DMS53 treated with DMSO at 0.1 percent for 48 hours (cell line): ENCODE measurements around the gene FAF1.

ENCODE experiments used
- DNase-seq: peaks from one replicate; lab custom pipeline; 2025; ENCODE audit not compliant: unreplicated experiment; lab: John Stamatoyannopoulos, UW

FAF1 gene

DNA sequence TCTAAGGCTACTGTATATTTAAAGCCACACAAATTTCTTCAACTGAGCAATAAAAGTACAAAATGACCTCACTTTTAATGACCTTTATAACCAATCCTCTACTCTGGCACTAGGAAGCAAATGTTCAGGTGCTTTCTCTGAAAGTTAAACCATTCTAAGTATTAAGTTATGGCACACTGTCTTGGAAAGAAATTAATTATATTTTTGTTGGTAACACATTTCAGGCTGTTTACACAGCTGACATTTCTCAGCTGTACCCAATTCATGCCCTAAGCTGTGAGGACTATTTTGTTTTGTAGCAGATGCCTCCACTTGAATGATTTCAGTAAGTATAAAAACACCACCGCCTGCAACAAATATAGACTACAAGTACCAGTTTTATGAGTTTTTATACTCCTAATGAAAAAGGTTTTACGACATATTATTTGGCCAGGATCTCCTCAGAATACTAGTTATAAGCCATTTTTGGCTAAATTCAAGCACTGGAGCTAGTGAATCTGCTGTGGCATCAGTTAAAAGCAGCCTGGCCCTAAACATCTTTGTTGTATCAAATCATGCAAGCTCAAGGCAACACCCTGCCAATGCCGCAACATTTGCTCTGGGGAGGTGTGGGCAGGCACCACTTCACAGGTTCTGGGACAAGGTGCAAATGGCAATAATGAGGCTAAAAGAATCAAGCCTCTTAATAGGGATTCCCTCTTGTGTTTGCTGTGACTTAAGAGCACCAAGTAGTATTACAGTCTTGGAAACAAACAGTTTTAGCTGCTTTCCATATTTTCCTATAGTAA lies 308.4 kb downstream of the FAF1 start:
- DNase-seq: no peak

DNA sequence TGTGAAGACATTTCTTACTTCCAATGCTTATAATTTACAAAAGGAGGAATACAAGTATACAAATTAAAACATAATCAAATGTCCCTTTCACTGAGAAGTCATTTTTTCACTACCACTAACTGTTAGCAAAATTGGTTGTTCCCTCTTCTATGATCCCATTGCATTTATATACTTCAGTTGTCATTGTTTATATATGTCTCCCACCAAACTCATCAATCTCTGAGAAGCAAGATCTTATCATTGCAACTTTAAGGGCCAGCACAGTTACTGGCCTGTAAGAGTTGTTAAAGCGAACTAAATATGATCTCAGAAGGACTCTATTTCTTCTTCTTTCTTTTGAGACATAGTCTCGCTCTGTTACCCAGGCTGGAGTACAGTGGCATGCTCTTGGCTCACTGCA lies 313.5 kb downstream of the FAF1 start:
- DNase-seq: no peak

DNA sequence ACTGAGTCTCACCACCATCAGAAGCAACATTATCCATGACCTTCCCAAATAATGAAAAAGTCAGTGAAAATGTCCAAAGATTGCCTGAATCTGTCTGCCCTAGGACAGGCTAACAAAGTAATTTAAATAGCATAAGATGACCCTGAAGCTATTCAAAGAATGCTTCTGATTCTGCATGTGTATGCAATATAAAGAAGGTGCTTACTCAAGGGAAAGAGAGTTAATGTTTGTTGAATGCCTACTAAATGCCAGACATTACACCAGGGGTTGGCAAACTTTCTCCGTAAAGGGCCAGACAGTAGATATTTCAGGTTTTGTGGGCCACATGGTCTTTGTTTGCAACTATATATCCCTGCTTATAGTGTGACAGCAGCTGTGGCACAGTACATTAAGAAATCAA lies 314.9 kb downstream of the FAF1 start:
- DNase-seq: no peak

DNA sequence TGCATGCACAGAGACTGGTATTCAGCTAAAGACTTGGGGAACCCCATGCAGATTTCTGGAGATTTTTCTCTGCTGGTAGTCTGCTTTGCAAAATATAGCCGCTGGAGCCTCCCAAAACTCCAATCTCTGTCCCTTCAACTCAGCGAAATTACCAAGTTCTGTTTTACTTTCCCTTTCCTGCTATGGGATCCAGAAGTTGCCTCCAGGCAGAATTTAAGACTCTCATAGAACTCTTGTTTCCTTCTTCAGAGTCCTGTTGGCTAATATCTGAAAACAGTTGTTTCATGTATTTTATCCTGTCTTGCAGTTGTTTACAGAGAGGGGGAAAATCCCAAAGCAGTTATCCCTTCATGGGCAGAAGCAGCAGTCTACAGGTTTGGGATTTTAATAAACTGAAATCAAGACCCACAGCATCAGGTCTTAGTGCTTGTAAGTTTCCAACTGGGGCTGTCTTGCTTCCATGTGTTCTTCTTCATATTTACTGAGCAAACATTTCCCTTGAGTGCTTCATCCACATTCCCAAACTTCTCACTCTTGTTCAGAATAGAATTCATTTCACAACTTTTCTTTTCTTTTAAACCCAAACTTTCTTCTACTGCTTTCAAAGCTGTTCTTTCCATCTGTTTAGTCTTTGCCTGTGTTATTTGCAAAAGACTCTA lies 315.5 kb downstream of the FAF1 start:
- DNase-seq: no peak

DNA sequence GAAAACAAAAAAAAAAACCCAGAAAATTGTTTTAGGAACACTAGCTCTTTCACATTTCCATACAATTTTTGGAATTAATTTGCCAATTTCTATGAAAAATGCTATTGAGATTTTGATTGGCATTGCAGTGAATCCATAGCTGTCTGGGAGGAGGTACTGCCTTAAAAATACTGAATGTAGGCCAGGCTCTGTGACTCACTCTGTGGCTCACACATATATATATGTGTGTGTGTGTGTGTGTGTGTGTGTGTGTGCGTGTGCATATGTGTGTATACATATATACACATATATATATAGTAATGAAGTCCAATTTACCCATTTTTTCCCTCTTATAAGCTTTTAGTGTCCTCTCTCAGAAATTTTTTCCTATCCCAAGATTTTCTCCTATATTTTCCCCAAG lies 322.6 kb downstream of the FAF1 start:
- DNase-seq: no peak

DNA sequence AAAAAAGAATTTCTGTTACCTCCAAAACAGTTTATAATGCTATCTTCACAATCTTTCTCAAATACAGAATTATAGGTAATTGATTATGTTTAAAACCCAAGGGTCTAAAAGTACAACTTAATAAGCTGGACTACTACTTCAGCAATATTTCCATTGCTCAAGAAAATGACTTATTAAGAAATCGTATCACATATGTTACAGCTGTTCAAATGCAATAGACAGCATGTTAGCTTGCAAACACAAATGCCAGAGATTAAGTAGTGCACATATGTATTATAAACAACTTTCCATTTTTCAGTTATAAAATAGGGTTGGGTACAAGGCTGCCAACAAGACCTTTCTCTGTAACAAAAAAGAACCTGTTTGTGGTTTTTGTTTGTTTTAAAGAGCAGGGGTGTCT lies 325.8 kb downstream of the FAF1 start:
- no peak for DNase-seq

DNA sequence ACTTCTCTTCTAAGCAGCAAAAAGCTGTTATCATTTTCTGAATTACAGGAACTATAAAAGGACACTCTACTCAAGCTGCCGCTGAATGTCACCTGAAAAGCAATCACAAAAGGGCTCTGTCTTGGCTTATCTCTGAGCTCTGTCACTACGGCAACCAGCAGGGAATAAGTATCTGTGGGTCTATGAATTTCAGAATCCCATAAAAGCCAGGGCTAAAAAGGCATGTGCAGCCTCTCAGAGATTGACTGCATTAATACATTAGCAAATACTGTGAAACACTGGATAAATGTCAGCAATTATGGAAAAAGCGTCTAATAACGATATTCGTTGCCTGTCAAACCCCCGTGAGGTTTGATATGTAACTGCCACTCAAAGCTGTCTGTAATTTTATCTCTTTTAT lies 326.6 kb downstream of the FAF1 start:
- no peak for DNase-seq

DNA sequence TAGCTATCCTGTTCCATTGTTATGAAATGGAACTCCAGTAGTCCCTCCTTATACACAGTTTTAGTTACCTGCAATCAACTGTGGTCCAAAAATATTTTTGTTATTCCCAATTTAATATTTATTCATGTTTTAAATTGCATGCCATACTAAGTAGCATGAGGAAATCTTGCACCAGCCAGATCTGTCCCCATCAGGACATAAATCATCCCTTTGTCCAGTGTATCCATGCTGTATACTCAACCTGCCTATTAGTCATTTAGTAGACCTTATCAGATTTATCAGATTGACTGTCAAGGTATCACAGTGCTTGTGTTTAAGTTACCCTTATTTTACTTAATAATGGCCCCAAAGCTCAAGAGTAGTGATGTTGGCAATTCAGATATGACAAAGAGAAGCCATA lies 328.9 kb downstream of the FAF1 start:
- no peak for DNase-seq

DNA sequence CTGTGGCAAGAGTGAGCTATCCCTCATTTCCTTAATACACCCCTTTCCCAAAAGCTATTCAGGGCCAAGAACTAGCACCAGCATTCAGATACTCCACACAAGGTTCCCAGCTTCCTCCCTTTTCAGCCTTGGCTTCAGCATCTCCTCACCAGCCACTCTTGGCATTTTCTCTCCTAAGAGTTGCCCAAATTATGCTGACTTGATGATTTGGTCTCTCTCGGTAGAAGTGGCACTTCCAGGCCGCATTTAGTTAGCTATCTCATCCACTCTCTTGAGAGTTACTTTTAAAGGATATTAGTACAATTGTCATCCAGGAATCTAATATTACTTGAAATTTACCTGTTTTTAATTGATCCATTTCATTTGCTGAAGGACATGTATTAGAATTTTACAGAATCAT lies 337.8 kb downstream of the FAF1 start:
- no peak for DNase-seq

DNA sequence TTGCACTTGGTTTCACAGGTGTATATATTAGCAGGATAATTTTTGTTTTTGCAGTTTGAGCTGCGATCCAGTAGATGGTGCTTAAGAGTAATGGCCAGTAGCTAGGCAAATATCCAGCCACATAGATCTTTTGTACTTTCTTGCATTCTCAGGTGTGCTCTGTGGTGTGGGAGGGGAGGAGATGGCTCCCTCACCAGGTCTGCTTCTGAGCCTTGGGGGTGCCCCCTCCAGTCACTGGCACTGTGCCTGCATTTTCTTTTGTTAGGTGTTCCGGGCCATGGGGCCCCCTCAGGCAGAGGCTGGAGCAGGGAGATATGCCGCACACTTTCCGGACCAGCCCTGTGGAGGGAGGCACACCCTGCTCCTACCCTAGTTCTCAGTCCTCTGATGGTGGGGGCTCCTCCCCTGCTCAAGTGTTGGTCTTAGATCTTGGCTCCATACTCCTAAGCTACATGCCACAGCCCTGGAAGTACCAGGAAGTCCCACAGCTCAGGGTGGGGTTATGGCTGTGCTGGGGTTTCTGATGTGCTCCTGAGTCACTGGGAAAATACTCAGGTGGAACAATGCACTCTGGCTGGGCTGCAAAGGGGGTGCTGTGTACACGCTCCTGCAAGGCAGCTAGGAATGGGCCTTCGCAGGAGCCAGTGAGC lies 339.3 kb downstream of the FAF1 start:
- DNase-seq: peak; percentile 29

DNA sequence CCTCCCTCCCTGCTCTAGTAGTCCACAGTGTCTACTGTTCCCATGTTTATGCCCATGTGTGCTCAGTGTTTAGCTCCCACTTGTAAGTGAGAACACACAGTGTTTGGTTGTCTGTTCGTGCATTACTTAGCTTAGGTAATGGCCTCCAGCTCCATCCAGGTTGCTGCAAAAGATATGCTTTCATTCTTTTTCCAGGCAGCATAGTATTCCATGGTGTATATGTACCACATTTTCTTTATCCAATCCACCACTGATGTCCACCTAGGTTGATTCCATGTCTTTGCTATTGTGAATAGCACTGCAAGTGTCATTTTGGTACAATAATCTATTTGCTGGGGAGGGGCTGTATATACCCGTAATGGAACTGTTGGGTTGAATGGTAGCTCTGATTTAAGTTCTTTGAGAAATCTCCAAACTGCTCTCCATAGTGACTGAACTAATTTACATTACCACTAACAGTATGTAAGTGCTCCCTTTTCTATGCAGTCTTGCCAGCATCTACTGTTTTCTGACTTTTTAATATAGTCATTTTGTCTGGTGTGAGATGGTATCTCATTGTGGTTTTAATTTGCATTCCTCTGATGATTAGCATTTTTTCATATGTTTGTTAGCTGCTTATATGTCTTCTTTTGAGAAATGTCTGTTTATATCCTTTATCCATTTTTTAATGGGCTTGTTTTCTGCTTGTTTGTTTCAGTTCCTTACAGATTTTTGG lies 344.9 kb downstream of the FAF1 start:
- DNase-seq: no peak

DNA sequence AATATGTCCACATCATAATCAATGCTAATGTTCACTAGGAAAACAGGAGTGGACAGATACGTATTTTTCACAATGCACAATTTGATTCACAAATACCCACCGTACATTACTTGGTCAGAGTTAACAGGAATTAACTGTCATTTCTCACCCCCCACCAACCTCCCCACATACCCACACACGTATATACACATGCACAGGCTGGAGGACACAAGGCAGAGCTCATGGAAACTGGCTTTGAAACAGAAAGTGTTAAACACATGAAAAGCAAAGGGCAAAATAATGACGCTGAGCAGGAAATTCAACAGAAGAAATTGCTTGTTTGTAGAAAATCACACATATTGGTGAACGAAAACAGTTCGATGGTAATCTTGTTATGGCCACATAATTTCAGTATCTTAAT lies 348.4 kb downstream of the FAF1 start:
- no peak for DNase-seq

DNA sequence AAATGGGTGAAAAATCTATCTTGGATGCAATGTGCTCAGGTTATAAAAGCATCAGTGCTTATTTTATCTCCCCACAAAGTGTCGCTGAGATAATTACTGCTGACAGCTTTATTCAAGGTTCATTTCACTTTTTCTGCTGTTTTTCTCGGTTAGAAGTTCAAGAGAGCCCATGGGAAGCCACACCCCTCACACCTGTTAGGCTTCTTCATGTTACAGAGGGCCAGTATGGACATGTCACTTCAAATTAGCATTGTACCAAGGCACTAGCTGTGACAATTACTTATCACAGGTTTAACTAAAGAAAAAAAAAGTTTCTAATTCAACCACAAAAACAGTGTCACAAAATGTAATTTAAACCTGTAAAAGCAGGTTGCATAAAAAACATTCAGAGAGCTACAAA lies 349.5 kb downstream of the FAF1 start:
- no peak for DNase-seq

DNA sequence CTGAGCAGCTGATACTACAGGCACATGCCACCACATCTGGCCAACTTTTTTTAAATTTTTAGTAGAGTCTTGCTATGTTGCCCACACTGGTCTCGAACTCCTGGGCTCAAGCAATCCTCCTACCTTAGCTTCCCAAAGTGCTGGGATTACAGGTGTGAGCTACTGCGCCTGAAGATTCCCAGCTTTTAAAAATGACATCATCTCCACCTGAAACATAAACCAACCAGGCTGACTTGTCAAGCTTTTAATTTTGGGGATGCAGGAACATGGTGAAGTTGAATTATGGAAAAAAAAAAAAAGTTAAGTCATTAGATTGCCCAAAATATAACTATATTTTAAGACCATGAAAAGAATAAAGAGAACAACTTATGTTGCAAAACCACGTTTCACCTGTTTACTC lies 350.6 kb downstream of the FAF1 start:
- DNase-seq: no peak

DNA sequence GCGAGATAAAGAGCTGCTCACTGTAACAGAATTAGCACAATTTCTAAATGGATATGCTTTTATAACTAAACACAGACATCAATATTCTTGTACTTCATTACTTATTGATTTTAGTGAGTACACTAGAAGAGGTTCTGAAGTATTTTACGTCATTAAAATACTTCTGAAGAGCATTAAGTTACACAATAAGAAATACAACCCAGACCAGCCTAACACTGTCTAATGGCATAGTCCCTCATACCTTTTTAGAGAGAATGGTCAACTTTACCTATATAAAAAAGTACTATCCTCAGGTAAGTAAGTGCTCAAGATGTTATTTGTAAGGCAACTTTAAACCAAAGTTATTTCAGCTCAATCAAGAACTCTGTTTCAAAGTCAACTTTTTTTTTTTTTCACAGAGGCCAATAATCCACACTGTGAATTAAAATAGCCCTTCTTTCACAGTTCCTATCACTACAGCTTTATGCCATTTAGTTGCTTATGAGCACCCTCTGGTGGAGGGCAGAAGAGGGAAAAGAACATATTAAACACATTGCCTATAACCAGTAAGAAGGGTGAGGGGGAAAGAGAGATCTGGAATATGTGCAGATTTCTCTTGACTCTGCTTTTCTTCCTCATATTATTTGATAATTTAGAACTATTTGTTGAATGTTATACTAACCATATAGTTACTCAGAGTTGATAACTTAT lies 354.7 kb downstream of the FAF1 start:
- peak; percentile 73 for DNase-seq

DNA sequence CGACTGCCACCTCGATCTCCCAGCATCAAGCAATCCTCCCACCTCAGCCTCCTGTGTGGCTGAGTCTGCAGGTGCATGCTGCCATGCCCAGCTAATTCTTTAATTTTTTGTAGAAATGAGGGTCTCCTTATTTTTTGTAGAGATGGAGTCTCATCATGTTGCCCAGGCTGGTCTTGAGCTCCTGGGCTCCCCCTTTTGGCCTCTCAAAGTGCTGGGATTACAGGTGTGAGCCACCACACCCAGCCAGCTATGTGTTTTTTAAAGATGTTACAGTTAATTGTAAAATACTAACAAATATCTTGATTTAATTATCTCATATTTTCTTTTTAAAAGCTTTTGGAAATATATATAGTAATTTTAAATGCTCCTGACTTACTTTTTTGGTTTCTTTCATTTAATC lies 355.5 kb downstream of the FAF1 start:
- DNase-seq: no peak

DNA sequence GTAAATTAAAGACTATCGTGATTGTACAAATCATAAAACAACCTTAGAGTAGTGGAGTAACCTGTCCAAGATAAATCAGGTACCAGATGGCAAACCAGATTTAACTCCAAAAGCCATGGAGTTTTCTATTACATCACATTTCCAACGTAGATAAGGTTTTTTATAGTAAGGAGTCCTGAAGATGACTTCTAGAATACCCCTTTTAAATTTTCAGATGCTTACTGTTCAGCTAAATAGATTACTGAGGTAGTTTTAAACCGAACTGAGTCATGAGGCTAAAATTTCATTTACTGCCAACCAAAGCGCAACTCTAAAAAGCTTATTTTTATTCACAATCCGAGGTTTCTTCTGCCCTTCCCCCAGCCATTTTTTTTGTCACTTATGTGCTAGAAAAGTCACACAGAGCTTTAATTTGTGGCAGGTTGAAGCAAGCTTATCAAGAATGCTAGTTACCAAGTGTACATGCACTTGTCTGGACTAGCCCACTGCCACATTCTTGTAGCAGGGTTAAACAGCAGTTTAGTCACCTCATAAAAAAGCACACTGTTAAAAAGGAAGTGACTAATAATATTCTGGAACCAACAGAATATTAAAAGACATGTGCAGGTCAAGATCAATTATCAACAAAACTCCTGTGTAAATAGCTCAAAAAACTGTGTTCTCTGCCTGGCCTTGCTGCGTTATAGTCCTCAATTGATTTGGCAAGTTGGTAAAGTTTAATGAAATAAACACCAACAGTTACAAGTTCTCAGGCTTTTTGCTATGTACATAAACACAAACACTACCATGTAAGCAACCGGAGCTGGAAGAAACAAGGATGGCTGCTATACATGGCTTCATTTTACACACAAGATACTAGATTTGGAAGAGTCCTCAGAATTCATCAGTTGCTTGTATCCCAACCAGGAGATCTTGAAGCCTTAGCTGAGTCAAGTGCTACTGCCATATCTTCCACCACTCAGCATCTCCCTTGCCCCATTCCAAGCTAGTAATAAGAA lies 356.5 kb downstream of the FAF1 start:
- DNase-seq: no peak

DNA sequence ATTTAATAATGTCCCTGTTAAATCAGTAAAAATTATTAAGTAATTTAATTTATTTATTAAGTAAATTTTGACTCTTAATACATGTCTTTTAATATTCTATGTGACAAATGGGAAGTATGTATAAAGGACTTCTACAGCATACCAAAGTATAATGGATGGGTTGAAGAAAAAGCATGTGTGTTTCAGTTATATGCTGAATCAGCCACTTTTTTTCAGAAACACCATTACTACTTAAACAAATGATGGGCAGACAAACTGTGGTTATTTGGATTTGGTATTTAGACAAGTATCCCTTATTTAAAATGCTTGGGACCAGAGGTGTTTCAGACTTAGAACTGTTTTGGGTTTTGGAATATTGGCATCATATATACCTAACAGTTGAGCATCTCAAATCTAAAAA lies 360.5 kb downstream of the FAF1 start:
- DNase-seq: no peak

DNA sequence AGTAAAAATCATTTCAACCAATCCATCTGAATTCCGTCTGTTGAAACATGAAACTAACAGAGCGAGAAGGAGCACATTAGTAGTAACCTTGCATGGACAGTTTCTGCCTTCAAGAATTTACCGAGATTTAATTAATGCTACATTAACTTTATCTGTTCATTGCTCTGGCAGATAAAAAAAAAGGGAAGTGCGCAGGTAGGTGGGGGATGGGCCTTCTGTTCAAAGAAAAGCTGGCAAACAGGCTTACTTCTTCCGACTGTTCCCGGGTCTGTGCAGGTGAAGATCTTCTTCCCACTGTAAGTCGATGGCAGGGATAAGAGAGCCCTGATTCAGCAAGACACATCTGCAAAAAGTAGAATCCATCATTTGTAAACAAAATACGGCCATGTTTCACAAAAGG lies 364.2 kb downstream of the FAF1 start:
- no peak for DNase-seq

DNA sequence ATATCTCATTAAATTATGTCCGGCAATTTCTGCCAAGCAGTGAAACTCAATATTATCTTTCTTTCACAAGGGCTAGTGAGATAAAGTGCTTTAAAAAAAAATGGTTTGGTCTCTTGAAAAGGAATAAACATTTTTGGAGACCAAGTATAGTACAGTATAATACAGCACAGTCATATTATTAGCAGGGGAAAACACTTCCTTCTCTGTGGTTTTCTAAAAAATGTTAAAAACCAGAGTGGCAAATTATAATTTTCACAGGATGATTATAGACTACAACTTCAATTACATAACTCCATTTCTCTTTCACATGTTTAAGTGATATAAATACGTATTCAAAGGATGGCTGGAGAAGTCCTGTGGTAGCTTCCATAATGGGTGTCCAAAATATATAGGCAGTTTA lies 366.6 kb downstream of the FAF1 start:
- DNase-seq: no peak
